HG03520 (cell line): ENCODE results near the gene TUBB4A.
"Not testable (repeated sequence)": the region's sequence is repeated elsewhere in the genome, so short reads cannot be mapped to it uniquely, and the experiment has no call there.

Source experiments
- ATAC-seq: cut with Tn5 transposase; IDR thresholded peaks from one replicate; pipeline ENCODE4 v1.9.1; 2021; ENCODE audit warnings: mild to moderate bottlenecking, moderate library complexity; ENCODE audit not compliant: unreplicated experiment

The TUBB4A gene

GRCh38 chr19:6501740-6502648 is at the start of gene TUBB4A:
TSS of gene TUBB4A (minus strand) at chr19:6502309. CDS start at chr19:6502212, 97 bp downstream.
- ATAC-seq = no peak

DNA sequence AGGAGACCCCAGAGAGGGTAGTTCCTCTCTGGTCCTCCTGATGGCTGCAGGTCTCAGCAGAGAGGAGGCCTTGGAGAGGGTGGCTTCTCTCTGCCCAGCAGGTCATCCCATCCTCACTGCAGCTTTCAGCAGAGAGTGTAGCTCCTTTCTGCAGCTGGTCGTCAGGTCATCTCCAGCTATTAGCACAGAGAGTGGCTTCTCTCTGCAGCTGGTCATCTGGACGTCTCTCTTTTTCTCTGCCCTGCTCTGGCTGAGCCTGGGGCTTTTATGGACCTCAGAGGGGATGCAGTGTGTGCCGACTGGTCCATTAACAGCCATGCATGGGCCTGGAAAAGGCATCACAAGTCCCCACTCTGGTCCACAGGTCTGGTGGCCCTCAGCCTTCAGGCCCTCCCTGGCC is 49.0 kb upstream of the TUBB4A start:
- ATAC-seq = no peak

DNA sequence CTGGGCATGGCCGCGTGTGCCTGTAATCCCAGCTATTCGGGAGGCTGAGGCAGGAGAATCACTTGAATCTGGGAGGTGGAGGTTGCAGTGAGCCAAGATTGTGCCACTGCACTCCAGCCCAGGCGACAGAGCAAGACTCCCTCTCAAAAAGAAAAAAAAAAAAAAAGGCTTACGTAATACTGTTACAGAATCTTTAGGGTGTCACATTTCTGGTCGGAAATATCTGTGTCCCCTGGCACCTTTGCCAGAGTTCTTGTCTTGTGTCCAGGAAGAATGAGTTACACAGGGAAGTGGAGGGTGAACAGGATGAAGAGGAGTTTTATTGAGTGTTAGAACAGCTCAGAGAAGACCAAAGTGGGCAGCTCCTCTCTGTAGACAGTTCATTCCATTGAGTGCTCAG is 48.6 kb upstream of the TUBB4A start:
- not testable (repeated sequence) for ATAC-seq

DNA sequence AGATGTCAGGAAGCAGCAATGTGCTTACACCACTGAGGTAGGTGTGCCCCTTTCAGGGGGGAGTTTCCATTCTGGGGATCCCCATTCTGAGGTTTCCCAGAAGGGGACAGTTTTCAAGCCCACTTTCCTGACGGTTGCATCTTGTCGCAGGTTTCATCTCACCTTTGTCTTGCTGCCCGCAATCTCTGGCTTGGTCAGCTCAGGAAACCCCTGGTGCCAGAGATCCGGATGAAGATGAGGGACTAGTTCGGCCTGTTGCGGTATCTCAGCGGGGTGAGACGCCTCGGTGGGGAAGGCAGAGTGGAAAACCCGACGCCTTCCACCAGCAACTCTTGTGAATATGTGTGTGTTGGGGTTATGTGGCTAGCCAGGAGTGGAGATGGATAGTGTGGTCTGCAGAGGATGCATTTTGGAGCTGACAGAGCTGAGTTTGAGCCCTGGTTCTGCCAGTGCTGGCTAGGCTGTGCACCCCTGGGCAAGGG is 41.8 kb upstream of the TUBB4A start:
- ATAC-seq = no peak

DNA sequence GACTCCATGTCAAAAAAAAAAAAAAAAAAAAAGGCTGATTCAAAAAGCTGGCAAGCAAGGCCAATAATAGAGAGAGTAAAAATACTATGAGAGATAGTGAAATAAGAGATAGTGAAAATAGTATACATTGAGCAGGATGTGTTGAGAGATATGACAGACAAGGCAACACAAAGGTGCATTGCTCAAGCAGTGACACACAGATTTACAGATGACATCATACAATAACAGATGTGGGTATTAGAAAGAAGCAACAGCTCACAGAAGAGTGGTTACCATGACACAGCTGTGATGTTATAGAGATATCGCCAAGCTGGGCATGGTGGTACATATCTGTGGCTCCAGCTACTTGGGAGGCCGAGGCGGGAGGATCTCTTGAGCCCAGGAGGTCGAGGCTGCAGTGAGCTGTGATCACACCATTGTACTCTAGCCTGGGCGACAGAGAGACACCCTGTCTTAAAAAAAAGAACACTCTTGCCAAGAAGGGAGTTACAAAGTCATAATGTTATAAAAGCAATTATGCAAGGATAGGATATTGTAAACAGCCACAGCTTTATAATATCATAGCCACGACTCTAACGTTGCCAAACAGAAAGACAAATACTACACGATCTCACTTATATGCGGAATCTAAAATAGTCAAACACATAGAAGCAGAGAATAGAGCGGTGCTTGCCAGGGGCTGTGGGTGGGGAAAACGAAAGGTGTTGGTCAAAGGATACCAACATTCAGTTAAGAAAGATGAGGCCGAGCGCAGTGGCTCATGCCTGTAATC is 39.0 kb upstream of the TUBB4A start:
- no peak for ATAC-seq

GRCh38 chr19:6539514-6539913 is 37.4 kb upstream of the TUBB4A start:
- no peak for ATAC-seq

DNA sequence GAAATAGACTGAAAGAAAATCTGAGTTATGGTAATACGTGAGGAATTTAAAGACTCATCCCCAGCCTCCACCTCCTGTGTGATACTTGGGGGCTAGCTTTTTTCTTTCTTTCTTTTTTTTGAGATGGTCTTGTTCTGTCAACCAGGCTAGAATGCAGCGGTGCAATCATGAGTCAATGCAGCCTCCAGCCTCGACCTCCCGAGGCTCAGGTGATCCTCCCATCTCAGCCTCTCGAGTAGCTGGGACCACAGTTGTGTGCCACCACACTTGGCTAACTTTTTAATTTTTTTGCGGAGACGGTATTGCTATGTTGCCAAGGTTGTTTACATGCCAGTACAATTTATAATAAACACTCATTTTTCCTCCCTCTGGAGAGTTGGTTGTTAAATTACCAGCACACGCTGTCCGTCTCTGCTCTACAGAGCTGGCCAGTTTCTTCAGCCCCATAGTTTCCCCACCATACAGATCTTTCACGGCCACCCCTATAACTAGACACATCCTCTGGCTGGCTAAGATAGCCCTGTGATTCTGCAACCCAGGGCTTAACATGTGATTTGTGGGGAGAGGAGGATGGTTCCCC is 33.5 kb upstream of the TUBB4A start:
- no peak for ATAC-seq

- ATAC-seq = no peak
These were observed 32.5 kb upstream of the TUBB4A start for GRCh38 chr19:6534451-6535093.

GRCh38 chr19:6533746-6534418 is 31.8 kb upstream of the TUBB4A start:
- no peak for ATAC-seq

- no peak for ATAC-seq
These were observed 30.9 kb upstream of the TUBB4A start for GRCh38 chr19:6533000-6533328.

DNA sequence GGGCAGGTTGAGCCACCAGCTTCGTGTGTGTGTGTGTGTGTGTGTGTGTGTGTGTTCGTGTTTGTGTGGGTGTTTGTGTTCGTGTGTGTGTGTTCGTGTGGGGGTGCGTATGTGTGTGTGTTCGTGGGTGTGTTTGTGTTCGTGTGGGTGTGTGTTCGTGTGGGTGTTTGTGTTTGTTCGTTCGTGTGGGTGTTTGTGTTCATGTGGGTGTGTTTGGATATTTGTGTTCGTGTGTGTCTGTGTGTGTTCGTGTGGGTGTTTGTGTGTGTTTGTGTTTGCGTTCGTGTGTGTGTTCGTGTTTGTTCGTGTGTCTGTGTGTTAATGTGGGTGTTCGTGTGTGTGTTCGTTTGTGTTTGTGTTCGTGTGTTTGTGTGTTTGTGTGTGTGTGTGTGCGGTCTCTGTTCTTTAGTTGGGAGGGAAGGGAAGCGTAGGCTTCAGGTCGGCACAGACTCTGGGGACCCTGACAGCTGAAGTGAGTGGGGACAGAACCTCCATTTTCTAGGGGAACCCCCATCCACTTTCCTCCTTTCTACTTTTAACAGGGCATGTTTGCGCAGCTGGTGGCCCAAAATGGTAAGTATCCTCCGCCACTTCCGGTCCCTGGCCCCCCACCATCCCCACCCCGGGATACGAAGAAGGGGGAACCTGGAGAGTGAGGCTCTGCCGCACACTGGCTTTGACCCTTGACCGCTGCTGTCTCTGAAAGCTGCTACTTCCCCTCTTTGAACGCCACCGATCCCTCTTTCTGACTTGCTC is 30.3 kb upstream of the TUBB4A start:
- ATAC-seq = no peak

DNA sequence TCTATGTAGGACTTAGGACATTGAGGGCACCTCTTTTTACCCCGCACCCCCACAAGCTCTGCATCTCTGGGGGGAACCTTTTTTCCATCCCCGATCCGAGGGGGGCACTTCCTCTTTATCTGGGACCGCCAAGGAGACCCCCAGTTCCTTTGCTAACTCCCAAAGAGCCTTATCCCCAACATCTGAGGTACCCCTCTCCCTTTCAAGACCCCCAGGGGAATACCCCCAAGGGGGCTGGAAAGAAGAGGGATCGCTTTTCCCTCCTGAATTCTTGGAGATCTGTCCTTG is 29.8 kb upstream of the TUBB4A start:
- no peak for ATAC-seq

DNA sequence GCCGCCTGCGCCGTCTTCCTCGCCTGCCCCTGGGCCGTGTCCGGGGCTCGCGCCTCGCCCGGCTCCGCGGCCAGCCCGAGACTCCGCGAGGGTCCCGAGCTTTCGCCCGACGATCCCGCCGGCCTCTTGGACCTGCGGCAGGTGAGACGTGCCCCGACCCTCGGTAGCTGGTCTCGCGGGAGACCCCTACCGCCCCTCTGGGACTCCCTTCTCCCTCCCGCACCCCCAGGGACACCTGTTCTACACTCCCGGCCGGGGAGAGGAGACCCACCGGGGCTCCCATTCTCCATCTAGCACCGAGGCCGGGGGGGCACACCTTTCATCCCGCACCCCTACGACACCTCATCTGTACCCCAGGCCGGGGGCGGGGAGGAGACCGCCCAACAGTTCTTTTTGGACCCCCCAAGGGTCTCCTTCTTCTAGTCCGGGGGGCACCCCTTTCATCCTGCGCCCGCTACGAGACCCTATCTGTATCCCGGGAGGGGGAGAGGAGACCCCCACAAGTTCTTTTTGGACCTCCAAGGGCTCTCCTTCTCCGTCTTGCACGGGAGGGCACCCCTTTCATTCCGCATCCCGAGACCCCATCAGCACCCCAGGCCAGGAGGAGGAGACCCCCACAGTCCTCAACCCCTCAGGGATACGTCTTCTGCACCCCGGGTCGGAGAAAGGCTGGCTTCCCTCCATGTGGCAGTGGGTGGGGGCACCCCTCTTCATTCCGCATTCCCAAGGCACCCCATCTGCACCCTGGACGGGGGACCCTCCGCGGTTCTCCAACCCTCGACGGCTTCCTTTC is 29.2 kb upstream of the TUBB4A start:
- ATAC-seq = no peak

GRCh38 chr19:6530386-6531162 is 28.5 kb upstream of the TUBB4A start, which contains the start of gene TNFSF9:
TSS of gene TNFSF9 (plus strand) at chr19:6531026. CDS start at chr19:6531037, 11 bp downstream.
- ATAC-seq = no peak

- no peak for ATAC-seq
These were observed 27.9 kb upstream of the TUBB4A start for GRCh38 chr19:6529937-6530385.

GRCh38 chr19:6529351-6529750 is 27.2 kb upstream of the TUBB4A start:
- ATAC-seq = no peak

DNA sequence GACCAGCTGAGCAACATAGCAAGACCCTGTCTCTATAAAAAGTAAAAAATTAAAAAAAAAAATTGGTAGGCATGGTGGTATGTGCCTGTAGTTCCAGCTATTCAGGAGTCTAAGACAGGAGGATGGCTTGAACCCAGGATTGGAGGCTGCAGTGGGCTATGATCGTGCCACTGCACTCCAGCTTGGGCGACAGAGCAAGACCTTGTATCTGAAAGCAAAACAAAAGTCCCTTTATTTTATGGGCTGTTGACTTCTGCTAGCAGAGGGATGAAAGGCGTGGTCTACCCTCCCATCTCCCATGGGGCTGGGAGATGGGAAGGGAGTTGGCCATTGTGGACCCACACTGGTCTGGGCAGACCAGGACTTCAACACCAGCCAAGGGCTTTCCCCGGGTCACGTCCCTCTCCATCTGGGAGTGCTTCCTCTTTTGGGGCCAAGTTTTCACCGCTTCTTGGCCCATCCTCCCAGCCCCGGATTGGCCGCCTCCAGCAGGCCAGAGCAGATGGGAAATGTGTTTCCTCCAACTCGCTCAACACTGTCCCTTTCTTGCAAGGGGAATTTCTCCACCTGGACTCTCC is 26.5 kb upstream of the TUBB4A start:
- no peak for ATAC-seq
